ENCODE measurements around the gene NLRP3.
"Not testable (repeated sequence)": the region's sequence is repeated elsewhere in the genome, so short reads cannot be mapped to it uniquely, and the experiment has no call there.

Gene NLRP3

GRCh38 chr1:247392088-247392487 is 23.9 kb upstream of the NLRP3 start:
- DNase-seq: no peak

- not testable (repeated sequence) for DNase-seq
Measured at GRCh38 chr1:247395075-247395474, 20.9 kb upstream of the NLRP3 start.

- no peak for DNase-seq
Measured at GRCh38 chr1:247400685-247401084, 15.3 kb upstream of the NLRP3 start.

- DNase-seq: peak; percentile 29
Measured at GRCh38 chr1:247401310-247402119, 14.5 kb upstream of the NLRP3 start.

- DNase-seq: no peak
Measured at GRCh38 chr1:247402120-247402675, 13.8 kb upstream of the NLRP3 start.

GRCh38 chr1:247406014-247406656 is 9.8 kb upstream of the NLRP3 start:
- no peak for DNase-seq

GRCh38 chr1:247407180-247407616 is 8.8 kb upstream of the NLRP3 start:
- no peak for DNase-seq

- DNase-seq: no peak
Measured at GRCh38 chr1:247408100-247408499, 7.9 kb upstream of the NLRP3 start.

- DNase-seq: no peak
Measured at GRCh38 chr1:247409869-247410544, 6.0 kb upstream of the NLRP3 start.

GRCh38 chr1:247411621-247412327 is 4.2 kb upstream of the NLRP3 start:
- DNase-seq: no peak

- DNase-seq: no peak
Measured at GRCh38 chr1:247417831-247418230, 1.9 kb downstream of the NLRP3 start.

GRCh38 chr1:247419336-247419735 is 3.4 kb downstream of the NLRP3 start:
- DNase-seq: no peak

GRCh38 chr1:247421074-247421473 is 5.1 kb downstream of the NLRP3 start:
- DNase-seq: no peak

GRCh38 chr1:247429496-247429895 is 13.5 kb downstream of the NLRP3 start:
- DNase-seq: no peak

- DNase-seq: no peak
Measured at GRCh38 chr1:247430434-247430833, 14.5 kb downstream of the NLRP3 start.

- no peak for DNase-seq
Measured at GRCh38 chr1:247431643-247432042, 15.7 kb downstream of the NLRP3 start.

GRCh38 chr1:247434005-247434404 is 18.0 kb downstream of the NLRP3 start:
- DNase-seq: no peak

- no peak for DNase-seq
Measured at GRCh38 chr1:247435030-247435758, 19.2 kb downstream of the NLRP3 start.

GRCh38 chr1:247435759-247436147 is 19.8 kb downstream of the NLRP3 start:
- DNase-seq: no peak

GRCh38 chr1:247437551-247438505 is 21.9 kb downstream of the NLRP3 start:
- DNase-seq: no peak
